K562 (cell line): ENCODE measurements around the gene SPAG16. TPM values are rescaled to one million over a fixed set of nuclear protein-coding genes. Genes with fewer than 3 reads are reported as not detected.

Source experiments
- ATAC-seq: fragments of 200-7000 bp; cut with Tn5 transposase; 3 replicates; pipeline ENCODE4 v1.9.1; 2020; ENCODE audit warnings: moderate library complexity
- BruUV-seq: library from RNA; stranded (reverse); fragments of 400-500 nt; replicated peaks from 2 replicates; lab custom pipeline; 2021; lab: Mats Ljungman, UMichigan
- CTCF ChIA-PET: fragments of 300-600 bp; formaldehyde crosslinking; extraction: SDS; loops from one replicate; lab custom pipeline; 2021; ENCODE audit warnings: low intra/inter-chr PET ratio; lab: Yijun Ruan, JAX
- POLR2A ChIA-PET: fragments of 300-600, 350-650 bp; sonication (Branson Sonifier 250); formaldehyde crosslinking; extraction: SDS; loops from one replicate; lab custom pipeline; 2021; ENCODE audit warnings: antibody characterized with exemption, inconsistent platforms; lab: Yijun Ruan, JAX
- DNase-seq, 4 experiments: peaks; one replicate each; pipeline versions ENCODE4 v3.0.0 to v3.0.0-alpha.2; 2011 to 2018; ENCODE audit warnings: low spot score in 3 of 4, mixed read lengths in 3 of 4; ENCODE audit errors: extremely low read depth in 1 of 4
- FAIRE-seq: peaks from 2 replicates; lab custom pipeline; 2011; peaks lifted over from hg19 to GRCh38; lab: Jason Lieb, UNC
- H2AFZ ChIP-seq: 2 replicates; pipeline ENCODE4 v1.6.0; 2011; ENCODE audit warnings: low read depth, low read length, control low read depth, inconsistent platforms
- H3K27ac ChIP-seq: fragments of 200-600 bp; 3 replicates; pipeline ENCODE4 v1.8.0; 2011; ENCODE audit warnings: low read depth, mild to moderate bottlenecking, control low read depth, inconsistent platforms, low read length, moderate library complexity, mixed read lengths; ENCODE audit errors: extremely low read depth
- H3K27me3 ChIP-seq, 2 experiments: fragments of 300-600 bp in 1 of 2; 2 replicates in 1 of 2; 3 replicates in 1 of 2; pipeline versions ENCODE4 v1.6.0 to v1.8.0; 2011; ENCODE audit warnings: inconsistent platforms in 2 of 2, low read length in 2 of 2, mild to moderate bottlenecking in 1 of 2, mixed read lengths in 1 of 2, moderate library complexity in 1 of 2; ENCODE audit not compliant: control insufficient read depth in 2 of 2, insufficient read depth in 2 of 2
- H3K36me3 ChIP-seq: fragments of 300-600 bp; 3 replicates; pipeline ENCODE4 v1.8.0; 2011; ENCODE audit warnings: mild to moderate bottlenecking, low read length, inconsistent platforms; ENCODE audit not compliant: control insufficient read depth, insufficient read depth
- H3K4me1 ChIP-seq, 2 experiments: fragments of 200-600 bp in 1 of 2; replicated peaks in 1 of 2; 2 replicates in 1 of 2; 3 replicates in 1 of 2; pipeline versions ENCODE4 v1.5.1 to v1.8.0; 2011; ENCODE audit warnings: inconsistent platforms in 2 of 2, low read length in 2 of 2, mild to moderate bottlenecking in 1 of 2, mixed read lengths in 1 of 2, moderate library complexity in 1 of 2; ENCODE audit not compliant: control insufficient read depth in 2 of 2, insufficient read depth in 2 of 2
- H3K4me2 ChIP-seq: 2 replicates; pipeline ENCODE4 v1.6.1; 2011; ENCODE audit warnings: low read length, control low read depth, inconsistent platforms, mixed read lengths; ENCODE audit not compliant: insufficient read depth
- H3K4me3 ChIP-seq: fragments of 200-600 bp; sonication (generic), shearing (Covaris generic); 2 replicates; pipeline ENCODE4 v1.5.1; 2016; ENCODE audit warnings: control low read depth, inconsistent platforms
- H3K79me2 ChIP-seq: fragments of 200-600 bp; 3 replicates; pipeline ENCODE4 v1.8.0; 2011; ENCODE audit warnings: low read length, inconsistent platforms; ENCODE audit not compliant: control insufficient read depth, insufficient read depth
- H3K9ac ChIP-seq, 2 experiments: 2 replicates each; pipeline versions ENCODE4 v1.6.0 to v1.6.1; 2011; ENCODE audit warnings: low read depth in 2 of 2, low read length in 2 of 2, control low read depth in 1 of 2, inconsistent platforms in 1 of 2, mild to moderate bottlenecking in 1 of 2, mixed read lengths in 1 of 2; ENCODE audit not compliant: insufficient read depth in 1 of 2
- H3K9me1 ChIP-seq: one replicate; pipeline ENCODE4 v1.6.0; 2011; ENCODE audit warnings: inconsistent platforms, mild to moderate bottlenecking, low read length, moderate library complexity; ENCODE audit not compliant: control insufficient read depth, insufficient read depth
- H3K9me3 ChIP-seq: replicated peaks from 2 replicates; pipeline ENCODE4 v1.5.1; 2011; ENCODE audit warnings: low read depth, low read length, inconsistent platforms; ENCODE audit not compliant: control insufficient read depth, insufficient read depth
- H4K20me1 ChIP-seq: replicated peaks from 2 replicates; pipeline ENCODE4 v1.6.1; 2011; ENCODE audit warnings: low read length, inconsistent platforms, mixed read lengths; ENCODE audit not compliant: control insufficient read depth, insufficient read depth
- CTBP1 ChIP-seq: fragments of 450-650 bp; IDR thresholded peaks from 2 replicates; pipeline ENCODE4 v1.6.1; 2016; ENCODE audit warnings: borderline replicate concordance
- KAT8 ChIP-seq: fragments of 450-650 bp; IDR thresholded peaks from 2 replicates; pipeline ENCODE4 v1.6.1; 2016; ENCODE audit warnings: low read depth, mild to moderate bottlenecking
- KDM2B ChIP-seq: fragments of 250-450 bp; sonication (Bioruptor Pico); IDR thresholded peaks from 2 replicates; pipeline ENCODE4 v1.8.0; 2021; ENCODE audit warnings: mild to moderate bottlenecking, moderate library complexity
- MTA1 ChIP-seq: fragments of 450-650 bp; IDR thresholded peaks from 2 replicates; pipeline ENCODE4 v1.6.1; 2017; ENCODE audit warnings: borderline replicate concordance
- PHB ChIP-seq: fragments of 250-450 bp; sonication (Bioruptor Pico); IDR thresholded peaks from 2 replicates; pipeline ENCODE4 v1.5.0; 2021
- PHF20 ChIP-seq: fragments of 450-650 bp; IDR thresholded peaks from 2 replicates; pipeline ENCODE4 v1.6.1; 2018; ENCODE audit not compliant: partially characterized antibody
- PTBP1 ChIP-seq: fragments of 200-400 bp; formaldehyde crosslinking; IDR thresholded peaks from 2 replicates; pipeline ENCODE4 v1.6.1; 2017; ENCODE audit warnings: low read depth, low read length
- RUNX1 ChIP-seq: sonication (generic); IDR thresholded peaks from 2 replicates; pipeline ENCODE4 v1.6.1; 2016; ENCODE audit warnings: antibody characterized with exemption, low read depth
- TFAM ChIP-seq: fragments of 250-450 bp; sonication (Bioruptor Pico); conservative IDR thresholded peaks from 2 replicates; pipeline ENCODE4 v1.5.0; 2021; ENCODE audit warnings: mild to moderate bottlenecking, moderate library complexity
- TFE3 ChIP-seq: fragments of 450-650 bp; formaldehyde crosslinking; IDR thresholded peaks from 2 replicates; pipeline ENCODE4 v1.4.0; 2020; ENCODE audit warnings: mild to moderate bottlenecking, mixed read lengths
- ZNF133 ChIP-seq: fragments of 250-450 bp; sonication (Bioruptor Pico); IDR thresholded peaks from 2 replicates; pipeline ENCODE4 v1.4.0; 2020; ENCODE audit warnings: mild to moderate bottlenecking
- ZNF134 ChIP-seq: fragments of 250-450 bp; sonication (Bioruptor Pico); conservative IDR thresholded peaks from 2 replicates; pipeline ENCODE4 v1.4.0; 2020
- ZNF197 ChIP-seq: fragments of 200-800 bp; sonication (Bioruptor generic); IDR thresholded peaks from 2 replicates; pipeline ENCODE4 v1.6.1; 2016; ENCODE audit warnings: low read depth, missing genetic modification characterization, missing compliant biosample characterization
- WGBS: fragments of 100-300 bp; shearing (Covaris generic); methylation state at CpG from one replicate; pipeline ENCODE4 v1.1.6; 2016; ENCODE audit warnings: low coverage, mixed read lengths; ENCODE audit not compliant: insufficient coverage; ENCODE audit errors: missing lambda C conversion rate; 5-methylcytosine and 5-hydroxymethylcytosine counted together
- in situ Hi-C: fragments of 300-500 bp; cut with MboI; formaldehyde crosslinking; loops from 4 replicates; pipeline ENCODE4 v1.15.0; 2018; ENCODE audit warnings: inconsistent platforms, mixed read lengths
- intact Hi-C: fragments of 100-400 bp; cut with micrococcal nuclease; formaldehyde crosslinking; loops from 2 replicates; pipeline ENCODE4 v1.14.2; 2022
- polyA plus RNA-seq, 8 experiments: library from polyadenylated mRNA; depleted of rRNA in 4 of 8; stranded (reverse) in 5 of 8; unstranded in 3 of 8; fragments of >200 nt; fragmentation: Nextera tagmentation in 2 of 8; fragmentation: Illumina TruSeq in 1 of 8; extraction: Ambion mirVana in 2 of 8; extraction: Trizol in 1 of 8; gene quantifications; 2 replicates each; pipeline versions ENCODE4 v1.2.1 to v1.2.3, GENCODE V29; 2011 to 2014; ENCODE audit warnings: inconsistent platforms in 1 of 8, missing spikeins in 1 of 8
- total RNA-seq, 7 experiments: library from RNA; depleted of rRNA in 6 of 7; stranded (reverse); fragments of >200 nt in 6 of 7; fragmentation: Illumina TruSeq in 2 of 7; extraction: Trizol in 2 of 7; gene quantifications; 2 replicates each; pipeline versions ENCODE4 v1.2.1 to v1.2.3, GENCODE V29; 2011 to 2021; ENCODE audit warnings: low replicate concordance in 1 of 7
- TF ChIP-seq, protein P1 (sequence below): fragments of 250-450 bp; sonication (Bioruptor Pico); IDR thresholded peaks from 2 replicates; pipeline ENCODE4 v1.8.0; 2022; ENCODE audit warnings: moderate library complexity, mild to moderate bottlenecking, inconsistent platforms
- TF ChIP-seq, protein P2 (sequence below): fragments of 450-650 bp; IDR thresholded peaks from 2 replicates; pipeline ENCODE4 v1.6.1; 2016; ENCODE audit warnings: missing biosample characterization, missing genetic modification characterization

The SPAG16 gene
- total and polyA plus RNA-seq, 9 of the 15 experiments (the other 6 are each of a cell fraction or from before 2014, with no cell fraction given) = 0.98 to 5.9 (median 3.5) TPM

- Histone ChIP-seq H3K9me1 (no peaks in the 10 kb centered on the region), H3K27me3 (no peaks in the 10 kb centered on the region), H3K9me3 (no peaks in the 10 kb centered on the region; the same call in 1 of the 2 replicates), H3K9ac (no peak overlapping the region), H3K4me3 (no peak overlapping the region), H3K79me2 (no peaks in the 10 kb centered on the region), H3K36me3 (no peaks in the 10 kb centered on the region), H3K4me2 (no peak overlapping the region), H4K20me1 (no peaks in the 10 kb centered on the region), H3K27ac (no peak overlapping the region), H3K4me1 (no peaks in the 10 kb centered on the region), H2AFZ (no peak overlapping the region)
- ATAC-seq = no peak
- no peak for DNase-seq
- POLR2A ChIA-PET = no interaction called here
- in situ Hi-C loops = no loop called here
- no peak for FAIRE-seq
- intact Hi-C loops = no loop called here
- TF ChIP-seq PHB (CRISPR knock-in tag) = no peak
- TF ChIP-seq TFAM (CRISPR knock-in tag) = no peak
- no peak for TF ChIP-seq ZNF133 (CRISPR knock-in tag)
- TF ChIP-seq PHF20 = no peak
- BruUV-seq = no TSS peak
- CTCF ChIA-PET = no interaction called here
- WGBS = 0% methylated on average over 4 of the region's 6 CpGs
Measured at GRCh38 chr2:214004463-214004862, 720.2 kb downstream of the SPAG16 start.

GRCh38 chr2:214005337-214005736 is 721.1 kb downstream of the SPAG16 start:
- Histone ChIP-seq H3K9me1 (no peaks in the 10 kb centered on the region), H3K27me3 (no peaks in the 10 kb centered on the region), H3K4me1 (no peaks in the 10 kb centered on the region), H2AFZ (no peak overlapping the region), H3K4me3 (no peak overlapping the region), H4K20me1 (no peaks in the 10 kb centered on the region), H3K9ac (no peak overlapping the region), H3K79me2 (no peaks in the 10 kb centered on the region), H3K4me2 (no peak overlapping the region), H3K9me3 (no peaks in the 10 kb centered on the region; the same call in 1 of the 2 replicates), H3K27ac (no peak overlapping the region), H3K36me3 (no peaks in the 10 kb centered on the region)
- DNase-seq (no peak), FAIRE-seq (no peak), ATAC-seq (no peak)
- no TSS peak for BruUV-seq
- intact Hi-C loops = no loop called here
- in situ Hi-C loops = no loop called here
- CTCF ChIA-PET = no interaction called here
- 0% methylated on average over 5 of the region's 5 CpGs for WGBS
- POLR2A ChIA-PET = no interaction called here
- TF ChIP-seq KDM2B (CRISPR knock-in tag) = no peak
- TF ChIP-seq ZNF134 (CRISPR knock-in tag) = no peak
- no peak for TF ChIP-seq PHF20
- TF ChIP-seq MTA1 = no peak
- no peak for TF ChIP-seq PTBP1
- TF ChIP-seq, protein P1, sequence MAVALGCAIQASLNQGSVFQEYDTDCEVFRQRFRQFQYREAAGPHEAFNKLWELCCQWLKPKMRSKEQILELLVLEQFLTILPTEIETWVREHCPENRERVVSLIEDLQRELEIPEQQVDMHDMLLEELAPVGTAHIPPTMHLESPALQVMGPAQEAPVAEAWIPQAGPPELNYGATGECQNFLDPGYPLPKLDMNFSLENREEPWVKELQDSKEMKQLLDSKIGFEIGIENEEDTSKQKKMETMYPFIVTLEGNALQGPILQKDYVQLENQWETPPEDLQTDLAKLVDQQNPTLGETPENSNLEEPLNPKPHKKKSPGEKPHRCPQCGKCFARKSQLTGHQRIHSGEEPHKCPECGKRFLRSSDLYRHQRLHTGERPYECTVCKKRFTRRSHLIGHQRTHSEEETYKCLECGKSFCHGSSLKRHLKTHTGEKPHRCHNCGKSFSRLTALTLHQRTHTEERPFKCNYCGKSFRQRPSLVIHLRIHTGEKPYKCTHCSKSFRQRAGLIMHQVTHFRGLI (CRISPR knock-in tag) = no peak
- no peak for TF ChIP-seq ZNF197
- TF ChIP-seq TFE3 = no peak
- TF ChIP-seq CTBP1 = no peak
- TF ChIP-seq KAT8 = no peak
- no peak for TF ChIP-seq RUNX1
- TF ChIP-seq, protein P2, sequence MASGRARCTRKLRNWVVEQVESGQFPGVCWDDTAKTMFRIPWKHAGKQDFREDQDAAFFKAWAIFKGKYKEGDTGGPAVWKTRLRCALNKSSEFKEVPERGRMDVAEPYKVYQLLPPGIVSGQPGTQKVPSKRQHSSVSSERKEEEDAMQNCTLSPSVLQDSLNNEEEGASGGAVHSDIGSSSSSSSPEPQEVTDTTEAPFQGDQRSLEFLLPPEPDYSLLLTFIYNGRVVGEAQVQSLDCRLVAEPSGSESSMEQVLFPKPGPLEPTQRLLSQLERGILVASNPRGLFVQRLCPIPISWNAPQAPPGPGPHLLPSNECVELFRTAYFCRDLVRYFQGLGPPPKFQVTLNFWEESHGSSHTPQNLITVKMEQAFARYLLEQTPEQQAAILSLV (tag) = no peak
